ENCODE results near the gene FBXL16.

DNA sequence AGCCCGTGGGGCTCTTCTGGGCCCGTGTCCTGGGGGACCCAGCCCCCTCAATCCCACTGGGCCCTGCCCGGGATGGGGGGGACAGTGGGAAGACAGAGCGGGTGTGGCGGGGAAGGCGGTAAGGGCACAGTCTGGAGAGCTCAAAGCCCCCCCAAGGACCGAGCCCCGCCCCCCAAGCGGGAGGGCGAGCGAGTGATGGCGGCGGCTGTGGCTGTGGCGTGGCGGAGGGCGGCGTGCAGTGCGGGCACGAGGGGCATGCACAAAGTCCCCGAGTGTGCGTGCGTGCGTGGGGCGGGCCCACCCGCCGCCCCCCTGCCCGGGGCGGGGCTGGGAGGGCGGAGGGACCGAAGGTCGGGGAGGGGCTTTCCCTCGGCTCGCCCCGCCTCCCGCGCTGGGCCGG, 11.8 kb downstream of the FBXL16 start:
- TF ChIP-seq, protein P1, sequence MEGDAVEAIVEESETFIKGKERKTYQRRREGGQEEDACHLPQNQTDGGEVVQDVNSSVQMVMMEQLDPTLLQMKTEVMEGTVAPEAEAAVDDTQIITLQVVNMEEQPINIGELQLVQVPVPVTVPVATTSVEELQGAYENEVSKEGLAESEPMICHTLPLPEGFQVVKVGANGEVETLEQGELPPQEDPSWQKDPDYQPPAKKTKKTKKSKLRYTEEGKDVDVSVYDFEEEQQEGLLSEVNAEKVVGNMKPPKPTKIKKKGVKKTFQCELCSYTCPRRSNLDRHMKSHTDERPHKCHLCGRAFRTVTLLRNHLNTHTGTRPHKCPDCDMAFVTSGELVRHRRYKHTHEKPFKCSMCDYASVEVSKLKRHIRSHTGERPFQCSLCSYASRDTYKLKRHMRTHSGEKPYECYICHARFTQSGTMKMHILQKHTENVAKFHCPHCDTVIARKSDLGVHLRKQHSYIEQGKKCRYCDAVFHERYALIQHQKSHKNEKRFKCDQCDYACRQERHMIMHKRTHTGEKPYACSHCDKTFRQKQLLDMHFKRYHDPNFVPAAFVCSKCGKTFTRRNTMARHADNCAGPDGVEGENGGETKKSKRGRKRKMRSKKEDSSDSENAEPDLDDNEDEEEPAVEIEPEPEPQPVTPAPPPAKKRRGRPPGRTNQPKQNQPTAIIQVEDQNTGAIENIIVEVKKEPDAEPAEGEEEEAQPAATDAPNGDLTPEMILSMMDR (conservative IDR thresholded peaks at IDR 0.05; ENCODE audit: low read length), result no peak
- no peak for TF ChIP-seq EZH2phosphoT487 (IDR thresholded peaks at IDR 0.05; ENCODE audit: borderline replicate concordance)

Data from Loucy (cell line).